Immature natural killer cell (primary cell): ENCODE measurements around the gene AK4. TPM values are rescaled to one million over a fixed set of nuclear protein-coding genes. Genes with fewer than 3 reads are reported as not detected.
"Not testable (repeated sequence)": the region's sequence is repeated elsewhere in the genome, so short reads cannot be mapped to it uniquely, and the experiment has no call there.

Experiments used
- DNase-seq, 3 donors: peaks; one replicate each; pipeline ENCODE4 v3.0.0; 2022; ENCODE audit warnings: mixed read lengths in 1 of 3
- H3K27ac Mint-ChIP-seq, 6 donors: one replicate each; pipeline ENCODE4 v1.8.0; 2020; ENCODE audit warnings: mixed read lengths in 6 of 6, mild to moderate bottlenecking in 5 of 6, inconsistent platforms in 4 of 6, moderate library complexity in 3 of 6
- H3K27me3 Mint-ChIP-seq, 3 donors: one replicate each; pipeline ENCODE4 v1.8.0; 2020 to 2021; ENCODE audit warnings: low read depth in 3 of 3, mild to moderate bottlenecking in 3 of 3, mixed read lengths in 3 of 3, moderate library complexity in 3 of 3, inconsistent platforms in 1 of 3
- H3K36me3 Mint-ChIP-seq, 3 donors: one replicate each; pipeline ENCODE4 v1.8.0; 2020; ENCODE audit warnings: mixed read lengths in 3 of 3, inconsistent platforms in 2 of 3, mild to moderate bottlenecking in 2 of 3
- H3K4me1 Mint-ChIP-seq, 2 donors: one replicate each; pipeline ENCODE4 v1.8.0; 2020; ENCODE audit warnings: inconsistent platforms in 2 of 2, mild to moderate bottlenecking in 2 of 2, mixed read lengths in 2 of 2, moderate library complexity in 1 of 2
- H3K4me3 Mint-ChIP-seq, 5 donors: one replicate each; pipeline ENCODE4 v1.8.0; 2020; ENCODE audit warnings: mild to moderate bottlenecking in 5 of 5, mixed read lengths in 5 of 5, inconsistent platforms in 3 of 5, moderate library complexity in 3 of 5
- H3K9me3 Mint-ChIP-seq, 6 donors: one replicate each; pipeline ENCODE4 v1.8.0; 2020; ENCODE audit warnings: mild to moderate bottlenecking in 6 of 6, mixed read lengths in 6 of 6, inconsistent platforms in 4 of 6, moderate library complexity in 3 of 6
- polyA plus RNA-seq, 3 donors: library from polyadenylated mRNA; unstranded; fragments of 300-500 nt; fragmentation: Illumina TruSeq; gene quantifications; one replicate each; pipeline ENCODE4 v1.2.3, GENCODE V29; 2021

AK4 gene
- polyA plus RNA-seq, 3 donors from 2014 or later, result 0.41 TPM; not detected in 2

- Mint-ChIP-seq H3K36me3 (no peaks in the 10 kb centered on the region), H3K27me3 (peaks cover 2 to 6% (median 4%) of the 10 kb centered on the region in 3 donors), H3K4me3 (no peak overlapping the region), H3K27ac (no peak overlapping the region), H3K9me3 (no peaks in the 10 kb centered on the region), H3K4me1 (no peaks in the 10 kb centered on the region)
- DNase-seq, result no peak
Measured at GRCh38 chr1:65222340-65222940, 74.4 kb downstream of the AK4 start.

- no peaks in the 10 kb centered on the region for H3K9me3 Mint-ChIP-seq
- no peaks in the 10 kb centered on the region for H3K36me3 Mint-ChIP-seq
- no peaks in the 10 kb centered on the region for H3K4me1 Mint-ChIP-seq
- H3K27ac Mint-ChIP-seq, result no peak overlapping the region
- DNase-seq, result no peak
- H3K4me3 Mint-ChIP-seq, result no peak overlapping the region
- peaks cover 2 to 6% (median 6%) of the 10 kb centered on the region in 3 donors for H3K27me3 Mint-ChIP-seq
Measured at GRCh38 chr1:65224681-65225091, 76.7 kb downstream of the AK4 start.

GRCh38 chr1:65225179-65225578, 77.2 kb downstream of the AK4 start:
- H3K4me3 Mint-ChIP-seq, result no peak overlapping the region
- H3K27me3 Mint-ChIP-seq, result peaks cover 0 to 6% (median 6%) of the 10 kb centered on the region in 3 donors
- no peaks in the 10 kb centered on the region for H3K36me3 Mint-ChIP-seq
- DNase-seq, result no peak
- no peak overlapping the region for H3K27ac Mint-ChIP-seq
- H3K4me1 Mint-ChIP-seq, result no peaks in the 10 kb centered on the region
- H3K9me3 Mint-ChIP-seq, result no peaks in the 10 kb centered on the region

GRCh38 chr1:65229201-65229600, 81.2 kb downstream of the AK4 start:
- Mint-ChIP-seq H3K9me3 (no peaks in the 10 kb centered on the region), H3K4me1 (no peaks in the 10 kb centered on the region), H3K27ac (no peak overlapping the region), H3K4me3 (no peak overlapping the region), H3K27me3 (peaks cover 0 to 2% (median 2%) of the 10 kb centered on the region in 3 donors), H3K36me3 (no peaks in the 10 kb centered on the region)
- no peak for DNase-seq

- Mint-ChIP-seq H3K27me3 (peaks cover 2% of the 10 kb centered on the region in 3 donors), H3K4me1 (no peaks in the 10 kb centered on the region)
Measured at GRCh38 chr1:65229754-65230339, 81.8 kb downstream of the AK4 start.

GRCh38 chr1:65230731-65231481, 82.9 kb downstream of the AK4 start:
- Mint-ChIP-seq H3K4me3 (no peak overlapping the region), H3K4me1 (no peaks in the 10 kb centered on the region), H3K9me3 (peaks cover 0 to 3% (median 0%) of the 10 kb centered on the region in 6 donors), H3K27ac (no peak overlapping the region), H3K36me3 (no peaks in the 10 kb centered on the region), H3K27me3 (peaks cover 2 to 7% (median 2%) of the 10 kb centered on the region in 3 donors)
- DNase-seq, result no peak

More at GRCh38 chr1:65229754-65230339, 81.8 kb downstream of the AK4 start:
- no peaks in the 10 kb centered on the region for H3K36me3 Mint-ChIP-seq
- DNase-seq, result no peak
- no peaks in the 10 kb centered on the region for H3K9me3 Mint-ChIP-seq
- no peak overlapping the region for H3K27ac Mint-ChIP-seq
- H3K4me3 Mint-ChIP-seq, result no peak overlapping the region

- Mint-ChIP-seq H3K9me3 (peaks cover 0 to 7% (median 2%) of the 10 kb centered on the region in 6 donors), H3K27ac (no peak overlapping the region), H3K36me3 (no peaks in the 10 kb centered on the region), H3K4me1 (no peaks in the 10 kb centered on the region), H3K27me3 (peaks cover 2 to 7% (median 5%) of the 10 kb centered on the region in 3 donors), H3K4me3 (no peak overlapping the region)
- DNase-seq, result no peak
Measured at GRCh38 chr1:65231718-65232330, 83.8 kb downstream of the AK4 start.

GRCh38 chr1:65232461-65232990, 84.5 kb downstream of the AK4 start:
- no peaks in the 10 kb centered on the region for H3K36me3 Mint-ChIP-seq
- H3K4me3 Mint-ChIP-seq, result no peak overlapping the region
- H3K27ac Mint-ChIP-seq, result no peak overlapping the region
- peaks cover 2 to 7% (median 5%) of the 10 kb centered on the region in 3 donors for H3K27me3 Mint-ChIP-seq
- H3K9me3 Mint-ChIP-seq, result peaks cover 0 to 10% (median 2%) of the 10 kb centered on the region in 6 donors
- no peak for DNase-seq
- H3K4me1 Mint-ChIP-seq, result no peaks in the 10 kb centered on the region

GRCh38 chr1:65233782-65234181, 85.8 kb downstream of the AK4 start:
- Mint-ChIP-seq H3K9me3 (peaks cover 0 to 10% (median 2%) of the 10 kb centered on the region in 6 donors), H3K27me3 (peaks cover 2 to 7% (median 5%) of the 10 kb centered on the region in 3 donors), H3K27ac (no peak overlapping the region), H3K4me1 (no peaks in the 10 kb centered on the region), H3K4me3 (no peak overlapping the region), H3K36me3 (no peaks in the 10 kb centered on the region)
- no peak for DNase-seq

- H3K4me1 Mint-ChIP-seq, result no peaks in the 10 kb centered on the region
- H3K27ac Mint-ChIP-seq, result no peak overlapping the region
- no peak overlapping the region for H3K4me3 Mint-ChIP-seq
- peaks cover 0 to 10% (median 2%) of the 10 kb centered on the region in 6 donors for H3K9me3 Mint-ChIP-seq
- H3K27me3 Mint-ChIP-seq, result peaks cover 2 to 7% (median 5%) of the 10 kb centered on the region in 3 donors
- H3K36me3 Mint-ChIP-seq, result no peaks in the 10 kb centered on the region
- peak in 1 of 3 donors; percentile 13 for DNase-seq
Measured at GRCh38 chr1:65235867-65236805, 88.1 kb downstream of the AK4 start.

- H3K27ac Mint-ChIP-seq, DNase-seq, H3K4me1 Mint-ChIP-seq, H3K36me3 Mint-ChIP-seq, H3K27me3 Mint-ChIP-seq, H3K9me3 Mint-ChIP-seq, H3K4me3 Mint-ChIP-seq: not testable (repeated sequence)
Measured at GRCh38 chr1:65237088-65237487, 89.1 kb downstream of the AK4 start.

- Mint-ChIP-seq H3K4me1 (no peaks in the 10 kb centered on the region), H3K36me3 (no peaks in the 10 kb centered on the region), H3K27ac (no peak overlapping the region), H3K27me3 (peaks cover 2 to 6% (median 5%) of the 10 kb centered on the region in 3 donors), H3K4me3 (no peak overlapping the region), H3K9me3 (peaks cover 0 to 10% (median 2%) of the 10 kb centered on the region in 6 donors)
- no peak for DNase-seq
Measured at GRCh38 chr1:65237503-65237902, 89.5 kb downstream of the AK4 start.

GRCh38 chr1:65238010-65238409, 90.0 kb downstream of the AK4 start:
- Mint-ChIP-seq H3K27ac (no peak overlapping the region), H3K4me3 (no peak overlapping the region), H3K4me1 (no peaks in the 10 kb centered on the region), H3K9me3 (peaks cover 0 to 10% (median 2%) of the 10 kb centered on the region in 6 donors), H3K27me3 (peaks cover 2 to 6% (median 5%) of the 10 kb centered on the region in 3 donors), H3K36me3 (no peaks in the 10 kb centered on the region)
- no peak for DNase-seq
